GM23248 (cell line): ENCODE results near the gene PHPT1. TPM values are rescaled to one million over a fixed set of nuclear protein-coding genes. Genes with fewer than 3 reads are reported as not detected.

ENCODE experiments used
- DNase-seq: peaks from one replicate; pipeline ENCODE4 v3.0.0-alpha.2; 2015
- H2AFZ ChIP-seq: fragments of 200-600 bp; sonication (generic); 2 replicates; pipeline ENCODE4 v1.6.1; 2016; ENCODE audit warnings: antibody characterized with exemption
- H3F3A ChIP-seq: fragments of 200-600 bp; sonication (generic); 2 replicates; pipeline ENCODE4 v1.6.1; 2016; ENCODE audit warnings: mild to moderate bottlenecking, antibody characterized with exemption, mixed run types; ENCODE audit not compliant: insufficient read depth
- H3K27ac ChIP-seq: fragments of 200-600 bp; sonication (generic); 2 replicates; pipeline ENCODE4 v1.5.1; 2016; ENCODE audit warnings: mild to moderate bottlenecking
- H3K27me3 ChIP-seq: fragments of 200-600 bp; sonication (generic); replicated peaks from 2 replicates; pipeline ENCODE4 v1.6.1; 2016; ENCODE audit warnings: mild to moderate bottlenecking; ENCODE audit not compliant: insufficient read depth
- H3K36me3 ChIP-seq: fragments of 200-600 bp; sonication (generic); 2 replicates; pipeline ENCODE4 v1.6.1; 2016; ENCODE audit warnings: low read depth, mild to moderate bottlenecking
- H3K4me1 ChIP-seq: fragments of 200-600 bp; sonication (generic); 2 replicates; pipeline ENCODE4 v1.6.1; 2016; ENCODE audit warnings: mild to moderate bottlenecking; ENCODE audit not compliant: insufficient read depth
- H3K4me2 ChIP-seq: fragments of 200-600 bp; sonication (generic); one replicate; pipeline ENCODE4 v1.6.1; 2016; ENCODE audit warnings: mild to moderate bottlenecking; ENCODE audit not compliant: unreplicated experiment
- H3K4me3 ChIP-seq: fragments of 200-600 bp; sonication (generic); 2 replicates; pipeline ENCODE4 v1.5.1; 2016; ENCODE audit warnings: mild to moderate bottlenecking
- H3K79me2 ChIP-seq: fragments of 200-600 bp; sonication (generic); 2 replicates; pipeline ENCODE4 v1.6.1; 2016; ENCODE audit warnings: mild to moderate bottlenecking; ENCODE audit not compliant: insufficient read depth
- H3K9ac ChIP-seq: fragments of 200-600 bp; sonication (generic); 2 replicates; pipeline ENCODE4 v1.6.1; 2016; ENCODE audit warnings: mild to moderate bottlenecking
- H3K9me2 ChIP-seq: fragments of 200-600 bp; sonication (generic); 2 replicates; pipeline ENCODE4 v1.6.1; 2016; ENCODE audit warnings: mixed run types, mild to moderate bottlenecking, moderate library complexity; ENCODE audit not compliant: insufficient read depth
- H3K9me3 ChIP-seq: fragments of 200-600 bp; sonication (generic); one replicate; pipeline ENCODE4 v1.6.1; 2017; ENCODE audit warnings: low read depth
- H4K20me1 ChIP-seq: fragments of 200-600 bp; sonication (generic); 2 replicates; pipeline ENCODE4 v1.6.0; 2016; ENCODE audit not compliant: insufficient read depth
- EZH2 ChIP-seq: fragments of 200-600 bp; sonication (generic); IDR thresholded peaks from 2 replicates; pipeline ENCODE4 v1.6.1; 2018; ENCODE audit warnings: antibody characterized with exemption, mild to moderate bottlenecking; ENCODE audit not compliant: insufficient read depth, poor library complexity, severe bottlenecking
- EZH2phosphoT487 ChIP-seq: fragments of 200-600 bp; sonication (generic); IDR thresholded peaks from 2 replicates; pipeline ENCODE4 v1.6.1; 2018; ENCODE audit warnings: antibody characterized with exemption, moderate library complexity, mild to moderate bottlenecking, low read depth; ENCODE audit not compliant: insufficient read depth
- WGBS, 2 experiments: methylation state at CpG; one replicate each; pipeline ENCODE4 v1.1.6; 2015 to 2017; ENCODE audit warnings: low lambda C conversion rate in 2 of 2, low coverage in 1 of 2; ENCODE audit errors: missing lambda C conversion rate in 2 of 2; 5-methylcytosine and 5-hydroxymethylcytosine counted together
- in situ Hi-C: fragments of 300-500 bp; cut with MboI; formaldehyde crosslinking; loops from 2 replicates; pipeline ENCODE4 v1.15.0; 2020
- polyA plus RNA-seq: library from polyadenylated mRNA; unstranded; fragments of >200 nt; fragmentation: Nextera tagmentation; extraction: Ambion mirVana; gene quantifications from 2 replicates; pipeline ENCODE4 v1.2.1, GENCODE V29; 2016
- total RNA-seq: library from RNA; depleted of rRNA; stranded (reverse); fragments of >200 nt; shearing (Covaris generic); gene quantifications from 2 replicates; pipeline ENCODE4 v1.2.3, GENCODE V29; 2014

Gene PHPT1
- total and polyA plus RNA-seq, 2 experiments from 2014 or later, result 84.6 to 302 TPM

DNA sequence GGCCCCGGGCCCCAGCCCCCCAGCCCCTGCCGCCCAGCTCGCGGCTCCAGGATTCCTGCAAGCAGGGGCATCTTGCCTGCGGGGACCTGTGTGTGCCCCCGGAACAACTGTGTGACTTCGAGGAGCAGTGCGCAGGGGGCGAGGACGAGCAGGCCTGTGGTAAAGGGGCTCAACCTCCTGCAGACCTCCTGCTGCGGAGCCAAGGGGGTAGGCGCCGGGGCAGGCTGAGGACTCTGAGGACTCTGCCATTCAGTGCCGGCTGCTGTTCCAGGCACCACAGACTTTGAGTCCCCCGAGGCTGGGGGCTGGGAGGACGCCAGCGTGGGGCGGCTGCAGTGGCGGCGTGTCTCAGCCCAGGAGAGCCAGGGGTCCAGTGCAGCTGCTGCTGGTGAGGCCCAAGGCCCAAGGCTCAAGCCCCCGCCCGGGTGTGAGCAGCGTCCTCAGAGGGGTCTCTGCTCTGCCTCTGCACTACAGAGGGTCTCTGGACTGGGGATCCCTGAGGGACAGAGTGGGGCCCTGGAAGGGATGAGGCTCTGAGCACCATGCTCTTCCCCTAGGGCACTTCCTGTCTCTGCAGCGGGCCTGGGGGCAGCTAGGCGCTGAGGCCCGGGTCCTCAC is 6.4 kb downstream of the PHPT1 start:
- H3K27ac ChIP-seq, result no peak overlapping the region
- no peak overlapping the region for H3K9ac ChIP-seq
- 72 to 78% methylated on average over 25 to 26 of the region's 26 CpGs for WGBS, 2 experiments
- no peaks in the 10 kb centered on the region for H4K20me1 ChIP-seq
- H3K4me2 ChIP-seq, result no peak overlapping the region
- H3F3A ChIP-seq, result no peaks in the 10 kb centered on the region
- TF ChIP-seq EZH2phosphoT487, result no peak
- no peak for TF ChIP-seq EZH2
- no peak overlapping the region for H3K4me3 ChIP-seq
- H2AFZ ChIP-seq, result no peak overlapping the region
- no peaks in the 10 kb centered on the region for H3K4me1 ChIP-seq
- H3K9me3 ChIP-seq, result no peaks in the 10 kb centered on the region
- DNase-seq, result no peak
- in situ Hi-C loops, result no loop called here
- H3K9me2 ChIP-seq, result no peaks in the 10 kb centered on the region
- no peaks in the 10 kb centered on the region for H3K27me3 ChIP-seq
- no peaks in the 10 kb centered on the region for H3K36me3 ChIP-seq
- no peaks in the 10 kb centered on the region for H3K79me2 ChIP-seq

DNA sequence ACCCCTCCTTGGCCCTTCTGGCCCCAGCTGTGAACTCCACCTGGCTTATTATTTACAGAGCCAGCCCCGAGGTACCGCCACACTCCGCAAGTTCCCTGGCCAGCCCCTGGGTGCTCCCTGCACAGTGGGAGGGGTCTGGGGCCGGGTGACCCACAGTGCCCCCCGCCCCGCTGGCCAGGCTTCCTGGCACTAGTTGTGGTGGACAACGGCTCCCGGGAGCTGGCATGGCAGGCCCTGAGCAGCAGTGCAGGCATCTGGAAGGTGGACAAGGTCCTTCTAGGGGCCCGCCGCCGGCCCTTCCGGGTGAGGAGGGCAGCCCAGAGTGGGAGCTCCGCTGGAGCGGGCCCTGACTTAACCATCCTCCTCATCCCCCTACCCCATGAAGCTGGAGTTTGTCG is 6.9 kb downstream of the PHPT1 start:
- H3K36me3 ChIP-seq, result no peaks in the 10 kb centered on the region
- H3K79me2 ChIP-seq, result no peaks in the 10 kb centered on the region
- H3F3A ChIP-seq, result no peaks in the 10 kb centered on the region
- in situ Hi-C loops, result no loop called here
- no peak overlapping the region for H3K9ac ChIP-seq
- no peaks in the 10 kb centered on the region for H3K9me3 ChIP-seq
- no peak overlapping the region for H3K27ac ChIP-seq
- no peaks in the 10 kb centered on the region for H3K4me1 ChIP-seq
- no peak overlapping the region for H2AFZ ChIP-seq
- DNase-seq, result no peak
- no peaks in the 10 kb centered on the region for H4K20me1 ChIP-seq
- H3K4me2 ChIP-seq, result no peak overlapping the region
- no peak overlapping the region for H3K4me3 ChIP-seq
- 55 to 57% methylated on average over 15 of the region's 15 CpGs for WGBS, 2 experiments
- TF ChIP-seq EZH2 (no peak), EZH2phosphoT487 (no peak)
- no peaks in the 10 kb centered on the region for H3K9me2 ChIP-seq
- H3K27me3 ChIP-seq, result no peaks in the 10 kb centered on the region

- TF ChIP-seq EZH2, result no peak
- TF ChIP-seq EZH2phosphoT487, result no peak
Observed at GRCh38 chr9:136856541-136857141, 7.4 kb downstream of the PHPT1 start.

DNA sequence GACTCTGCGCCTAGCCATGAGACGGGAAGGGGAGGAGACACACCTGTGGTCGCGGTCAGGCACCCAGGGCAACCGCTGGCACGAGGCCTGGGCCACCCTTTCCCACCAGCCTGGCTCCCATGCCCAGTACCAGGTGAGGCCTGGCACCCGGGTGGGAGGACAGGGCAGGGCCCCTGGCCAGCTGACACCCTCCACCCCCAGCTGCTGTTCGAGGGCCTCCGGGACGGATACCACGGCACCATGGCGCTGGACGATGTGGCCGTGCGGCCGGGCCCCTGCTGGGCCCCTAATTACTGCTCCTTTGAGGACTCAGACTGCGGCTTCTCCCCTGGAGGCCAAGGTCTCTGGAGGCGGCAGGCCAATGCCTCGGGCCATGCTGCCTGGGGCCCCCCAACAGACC is 8.0 kb downstream of the PHPT1 start:
- H2AFZ ChIP-seq, result no peak overlapping the region
- no peaks in the 10 kb centered on the region for H3K4me1 ChIP-seq
- H3K36me3 ChIP-seq, result peaks cover under 1% of the 10 kb centered on the region; the same call in 1 of the 2 replicates
- no peaks in the 10 kb centered on the region for H3F3A ChIP-seq
- H3K4me2 ChIP-seq, result no peak overlapping the region
- DNase-seq, result no peak
- no peak overlapping the region for H3K4me3 ChIP-seq
- H3K27me3 ChIP-seq, result no peaks in the 10 kb centered on the region
- in situ Hi-C loops, result no loop called here
- H3K27ac ChIP-seq, result no peak overlapping the region
- 96 to 97% methylated on average over 12 to 18 of the region's 19 CpGs for WGBS, 2 experiments
- no peaks in the 10 kb centered on the region for H4K20me1 ChIP-seq
- no peak overlapping the region for H3K9ac ChIP-seq
- no peaks in the 10 kb centered on the region for H3K79me2 ChIP-seq
- no peaks in the 10 kb centered on the region for H3K9me3 ChIP-seq
- TF ChIP-seq EZH2 (no peak), EZH2phosphoT487 (no peak)
- no peaks in the 10 kb centered on the region for H3K9me2 ChIP-seq

More at GRCh38 chr9:136856541-136857141, 7.4 kb downstream of the PHPT1 start:
- no peak for DNase-seq
- no peaks in the 10 kb centered on the region for H3K36me3 ChIP-seq
- 84 to 89% methylated on average over 9 to 14 of the region's 14 CpGs for WGBS, 2 experiments
- no peak overlapping the region for H3K9ac ChIP-seq
- in situ Hi-C loops, result no loop called here
- H3K9me2 ChIP-seq, result no peaks in the 10 kb centered on the region
- no peak overlapping the region for H3K4me3 ChIP-seq
- no peaks in the 10 kb centered on the region for H4K20me1 ChIP-seq
- H3K4me1 ChIP-seq, result no peaks in the 10 kb centered on the region
- no peak overlapping the region for H2AFZ ChIP-seq
- H3K4me2 ChIP-seq, result no peak overlapping the region
- no peak overlapping the region for H3K27ac ChIP-seq
- H3K79me2 ChIP-seq, result no peaks in the 10 kb centered on the region
- no peaks in the 10 kb centered on the region for H3K9me3 ChIP-seq
- no peaks in the 10 kb centered on the region for H3K27me3 ChIP-seq
- no peaks in the 10 kb centered on the region for H3F3A ChIP-seq
